ENCODE data around the gene ST7.

DNA sequence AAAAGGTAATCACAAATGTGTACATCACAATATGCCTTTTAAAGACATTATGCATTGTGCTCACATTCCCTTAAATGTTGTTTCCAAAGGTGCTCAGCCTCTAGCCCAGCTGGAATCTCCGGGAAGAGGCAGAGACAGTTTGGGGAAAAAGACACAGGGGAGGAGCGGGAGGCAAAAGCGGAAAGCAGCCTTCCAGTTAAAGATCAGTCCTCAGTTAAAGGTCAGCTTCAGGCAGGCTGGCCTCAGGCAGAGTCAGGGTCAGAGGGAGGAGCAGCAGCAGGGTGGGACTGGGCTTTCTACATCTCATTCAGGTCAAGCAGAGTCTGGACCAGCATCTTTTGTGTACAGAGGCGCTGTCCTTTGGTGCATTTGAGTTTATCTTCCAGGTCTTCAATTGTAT, 18.6 kb downstream of the ST7 start:
- no peak for TF ChIP-seq POLR2AphosphoS5 (IDR thresholded peaks at IDR 0.05; ENCODE audit: borderline replicate concordance, low read depth, low read length)
- no peak for TF ChIP-seq EZH2 (IDR thresholded peaks at IDR 0.05)

All from SK-N-MC (cell line).